Central memory CD8-positive, alpha-beta T cell (primary cell): ENCODE data around the gene CDS2.

Experiments
- ATAC-seq: fragments of 150-1000 bp; cut with Tn5 transposase; replicated peaks from 2 replicates; pipeline ENCODE4 v1.10.0; 2022; ENCODE audit warnings: mild to moderate bottlenecking, moderate FRiP score, moderate number of reproducible peaks; ENCODE audit not compliant: poor library complexity, severe bottlenecking; ENCODE audit errors: extremely low read depth
- DNase-seq, 2 donors: peaks; one replicate each; pipeline ENCODE4 v3.0.0; 2021; ENCODE audit warnings: low spot score in 2 of 2
- H3K27ac Mint-ChIP-seq: one replicate; pipeline ENCODE4 v1.8.0; 2022; ENCODE audit warnings: low read depth, mild to moderate bottlenecking, moderate library complexity, mixed read lengths
- H3K27me3 Mint-ChIP-seq: one replicate; pipeline ENCODE4 v1.8.0; 2022; ENCODE audit warnings: mixed read lengths
- H3K36me3 Mint-ChIP-seq: one replicate; pipeline ENCODE4 v1.8.0; 2022; ENCODE audit warnings: mild to moderate bottlenecking, moderate library complexity, mixed read lengths; ENCODE audit not compliant: insufficient read depth
- H3K4me1 Mint-ChIP-seq: one replicate; pipeline ENCODE4 v1.8.0; 2022; ENCODE audit warnings: mixed read lengths
- H3K4me3 Mint-ChIP-seq: one replicate; pipeline ENCODE4 v1.8.0; 2022; ENCODE audit warnings: mild to moderate bottlenecking, moderate library complexity, mixed read lengths
- H3K9me3 Mint-ChIP-seq: one replicate; pipeline ENCODE4 v1.8.0; 2022; ENCODE audit warnings: mixed read lengths

The CDS2 gene

DNA sequence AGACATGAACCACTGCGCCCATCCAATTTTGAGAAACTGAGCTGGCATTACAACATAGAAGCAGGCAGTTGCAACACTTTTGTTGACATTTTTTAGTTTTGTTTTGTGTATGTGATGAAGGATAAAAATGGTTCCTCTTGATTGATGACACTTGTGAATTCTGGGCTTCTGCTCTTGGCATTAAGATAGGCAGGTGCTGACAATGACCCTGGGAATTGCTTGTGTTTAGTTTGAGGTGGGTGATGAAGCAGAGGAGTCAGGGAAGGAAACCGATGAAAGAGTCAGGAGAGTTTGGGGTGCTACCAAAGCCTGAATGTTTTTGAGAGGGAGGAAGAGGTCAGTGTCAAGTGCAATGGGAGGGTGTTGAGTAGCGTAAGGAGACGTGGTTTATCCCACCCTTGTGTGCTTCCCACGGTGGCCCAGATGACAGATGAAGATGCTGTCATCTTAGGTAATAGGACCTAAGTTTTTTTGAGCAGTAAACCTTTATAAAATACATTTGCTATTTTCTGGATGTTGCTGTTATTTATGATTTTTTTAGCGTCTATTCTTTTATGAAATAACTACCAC is 19.4 kb downstream of the CDS2 start:
- Mint-ChIP-seq H3K4me1 (peaks cover 75% of the 10 kb centered on the region), H3K9me3 (no peaks in the 10 kb centered on the region), H3K4me3 (no peak overlapping the region), H3K36me3 (peaks cover 20% of the 10 kb centered on the region), H3K27ac (no peak overlapping the region), H3K27me3 (no peaks in the 10 kb centered on the region)
- DNase-seq, result no peak
- ATAC-seq, result no peak

DNA sequence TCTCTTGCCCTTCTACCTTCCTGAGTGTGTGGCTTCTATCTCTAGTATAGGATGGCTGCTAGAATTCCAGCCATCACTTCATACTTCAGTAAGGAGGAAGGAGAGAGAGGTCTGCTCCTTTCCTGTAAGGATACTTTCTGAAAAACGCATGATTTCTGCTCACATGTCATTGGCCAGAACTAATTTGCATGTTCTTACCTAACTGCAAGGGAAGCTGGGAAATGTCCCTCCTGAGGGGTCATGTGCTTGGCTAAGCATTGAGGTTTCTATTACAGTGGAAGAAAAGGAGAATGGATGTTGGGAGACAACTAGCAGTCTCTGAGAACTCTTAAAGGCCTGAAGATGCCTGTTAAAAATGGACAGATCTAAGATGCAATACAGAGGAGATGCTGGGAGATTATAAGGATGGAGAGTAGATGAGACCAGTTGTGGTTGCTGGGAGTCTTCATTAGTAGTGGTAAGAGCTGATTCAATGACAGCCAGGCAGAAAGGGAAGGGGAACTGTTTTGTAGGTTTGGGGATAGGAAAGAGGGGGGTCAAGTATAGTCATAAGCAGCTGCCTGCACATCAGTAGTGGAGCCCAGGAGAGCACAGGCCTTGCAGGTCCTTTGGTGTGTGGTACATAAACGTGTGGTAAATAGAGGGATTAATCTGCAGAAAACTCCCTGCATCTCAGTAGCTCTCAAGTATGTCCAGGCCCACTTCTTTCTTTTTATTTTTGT is 20.2 kb downstream of the CDS2 start:
- DNase-seq, result no peak
- Mint-ChIP-seq H3K27ac (no peak overlapping the region), H3K4me3 (no peak overlapping the region), H3K36me3 (peaks cover 17% of the 10 kb centered on the region), H3K27me3 (no peaks in the 10 kb centered on the region), H3K9me3 (no peaks in the 10 kb centered on the region), H3K4me1 (peaks cover 68% of the 10 kb centered on the region)
- no peak for ATAC-seq

- Mint-ChIP-seq H3K4me1 (peaks cover 83% of the 10 kb centered on the region), H3K9me3 (no peaks in the 10 kb centered on the region), H3K27ac (no peak overlapping the region), H3K27me3 (no peaks in the 10 kb centered on the region), H3K36me3 (peaks cover 9% of the 10 kb centered on the region), H3K4me3 (no peak overlapping the region)
- ATAC-seq, result no peak
- no peak for DNase-seq
These were observed 21.8 kb downstream of the CDS2 start for GRCh38 chr20:5148581-5148980.

DNA sequence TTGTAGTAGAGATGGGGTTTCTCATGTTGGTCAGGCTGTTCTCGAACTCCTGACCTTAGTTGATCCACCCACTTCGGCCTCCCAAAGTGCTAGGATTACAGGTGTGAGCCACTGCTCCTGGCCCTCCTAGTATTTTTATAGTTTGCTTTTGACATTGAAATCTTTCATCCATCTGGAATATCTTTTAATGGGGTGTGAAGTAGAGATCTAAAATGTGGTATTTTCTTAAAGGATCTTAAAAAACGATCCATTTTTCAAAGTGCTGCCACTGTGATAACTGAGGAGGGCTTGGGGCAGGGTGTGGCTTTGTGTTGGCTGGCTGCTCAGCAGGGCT is 23.1 kb downstream of the CDS2 start:
- H3K27ac Mint-ChIP-seq, result no peak overlapping the region
- H3K27me3 Mint-ChIP-seq, result no peaks in the 10 kb centered on the region
- no peak overlapping the region for H3K4me3 Mint-ChIP-seq
- H3K4me1 Mint-ChIP-seq, result peaks cover 81% of the 10 kb centered on the region
- no peak for ATAC-seq
- DNase-seq, result no peak
- no peaks in the 10 kb centered on the region for H3K9me3 Mint-ChIP-seq
- peaks cover 15% of the 10 kb centered on the region for H3K36me3 Mint-ChIP-seq

DNA sequence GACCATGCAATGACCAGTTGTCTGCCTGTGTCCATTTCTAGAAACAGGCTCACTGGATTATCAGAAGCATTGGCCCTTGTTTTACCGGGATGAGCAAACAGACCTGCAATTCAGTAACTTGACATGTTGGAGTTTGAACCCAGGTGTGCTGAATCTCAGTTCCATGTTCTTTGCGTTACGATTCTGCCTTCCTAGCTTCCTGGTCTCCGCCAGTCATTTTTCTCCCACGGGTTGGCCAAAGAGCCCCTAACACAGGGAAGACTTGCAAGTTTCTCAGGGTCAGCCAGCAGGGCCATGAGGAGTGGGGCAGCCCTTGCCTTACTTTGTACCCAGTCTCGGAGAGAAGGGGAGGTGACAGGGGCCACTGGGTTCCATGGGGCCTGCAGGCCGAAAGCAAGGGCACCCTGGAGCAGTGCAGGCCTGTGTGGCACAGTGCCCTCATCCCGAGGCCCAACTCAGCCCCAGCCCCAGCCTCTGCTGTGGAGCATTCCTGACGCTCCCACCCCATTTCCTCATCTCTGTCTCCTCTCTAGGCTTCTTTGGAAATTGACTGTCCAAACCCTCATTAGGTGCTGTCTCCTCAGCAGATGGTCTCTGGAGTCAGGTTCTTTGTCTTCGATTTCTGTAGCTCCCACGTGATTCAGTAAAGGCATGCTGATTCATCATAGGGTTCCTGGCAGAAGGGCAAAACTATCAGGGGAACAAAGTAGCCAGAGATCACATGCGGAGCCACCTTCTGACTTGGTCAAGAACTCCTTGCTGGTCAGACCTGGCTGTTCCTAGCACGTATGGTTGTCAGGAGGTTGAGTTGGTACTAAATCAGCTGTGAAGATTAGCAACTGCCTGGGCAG is 23.6 kb downstream of the CDS2 start:
- H3K27ac Mint-ChIP-seq, result no peak overlapping the region
- H3K4me3 Mint-ChIP-seq, result no peak overlapping the region

DNA sequence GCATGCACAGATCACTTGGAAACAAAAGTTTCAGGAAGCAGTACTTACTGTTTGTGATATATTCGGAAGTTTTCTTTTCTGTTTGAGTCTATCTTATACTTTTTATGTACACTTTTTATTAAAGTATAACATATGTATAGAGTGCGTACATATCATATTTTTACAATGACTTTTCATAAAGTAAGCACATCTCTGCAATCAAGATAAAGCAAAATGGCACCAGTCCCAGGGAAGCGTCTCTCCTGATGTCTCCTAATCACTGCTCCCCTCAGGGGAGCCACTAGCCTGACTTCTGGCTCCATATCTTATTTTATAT is 26.3 kb downstream of the CDS2 start:
- H3K36me3 Mint-ChIP-seq, result peaks cover 12% of the 10 kb centered on the region
- H3K4me1 Mint-ChIP-seq, result peaks cover 75% of the 10 kb centered on the region
- H3K4me3 Mint-ChIP-seq, result no peak overlapping the region
- no peaks in the 10 kb centered on the region for H3K9me3 Mint-ChIP-seq
- H3K27ac Mint-ChIP-seq, result no peak overlapping the region
- DNase-seq (no peak), ATAC-seq (no peak)
- H3K27me3 Mint-ChIP-seq, result no peaks in the 10 kb centered on the region

More for the DNA sequence above, 23.6 kb downstream of the CDS2 start:
- DNase-seq (no peak), ATAC-seq (no peak)
- Mint-ChIP-seq H3K4me1 (peaks cover 80% of the 10 kb centered on the region), H3K27me3 (no peaks in the 10 kb centered on the region), H3K36me3 (peaks cover 15% of the 10 kb centered on the region), H3K9me3 (no peaks in the 10 kb centered on the region)

GRCh38 chr20:5153612-5154542 is 27.1 kb downstream of the CDS2 start:
- H3K4me1 Mint-ChIP-seq, result peaks cover 68% of the 10 kb centered on the region
- no peak for ATAC-seq
- no peak overlapping the region for H3K27ac Mint-ChIP-seq

GRCh38 chr20:5154543-5154925 is 27.7 kb downstream of the CDS2 start:
- DNase-seq (no peak), ATAC-seq (no peak)
- H3K4me3 Mint-ChIP-seq, result no peak overlapping the region
- no peak overlapping the region for H3K27ac Mint-ChIP-seq
- peaks cover 9% of the 10 kb centered on the region for H3K36me3 Mint-ChIP-seq
- H3K27me3 Mint-ChIP-seq, result no peaks in the 10 kb centered on the region
- no peaks in the 10 kb centered on the region for H3K9me3 Mint-ChIP-seq
- peaks cover 62% of the 10 kb centered on the region for H3K4me1 Mint-ChIP-seq

More at GRCh38 chr20:5153612-5154542, 27.1 kb downstream of the CDS2 start:
- DNase-seq, result no peak
- Mint-ChIP-seq H3K27me3 (no peaks in the 10 kb centered on the region), H3K4me3 (no peak overlapping the region), H3K36me3 (peaks cover 10% of the 10 kb centered on the region), H3K9me3 (no peaks in the 10 kb centered on the region)

GRCh38 chr20:5155404-5155803 is 28.6 kb downstream of the CDS2 start:
- DNase-seq, result no peak
- Mint-ChIP-seq H3K4me1 (peaks cover 55% of the 10 kb centered on the region), H3K36me3 (peaks cover 8% of the 10 kb centered on the region), H3K9me3 (no peaks in the 10 kb centered on the region), H3K4me3 (no peak overlapping the region), H3K27me3 (no peaks in the 10 kb centered on the region), H3K27ac (no peak overlapping the region)
- ATAC-seq, result no peak

GRCh38 chr20:5156675-5157448 is 30.1 kb downstream of the CDS2 start:
- H3K27me3 Mint-ChIP-seq, result no peaks in the 10 kb centered on the region
- H3K27ac Mint-ChIP-seq, result peak overlapping the region; percentile 7
- peaks cover 10% of the 10 kb centered on the region for H3K36me3 Mint-ChIP-seq
- H3K4me3 Mint-ChIP-seq, result no peak overlapping the region
- H3K9me3 Mint-ChIP-seq, result no peaks in the 10 kb centered on the region
- ATAC-seq (no peak), DNase-seq (no peak)
- H3K4me1 Mint-ChIP-seq, result peaks cover 60% of the 10 kb centered on the region

- no peak for ATAC-seq
- Mint-ChIP-seq H3K27ac (no peak overlapping the region), H3K4me3 (no peak overlapping the region), H3K9me3 (no peaks in the 10 kb centered on the region), H3K4me1 (peaks cover 55% of the 10 kb centered on the region), H3K36me3 (peaks cover 4% of the 10 kb centered on the region), H3K27me3 (no peaks in the 10 kb centered on the region)
- no peak for DNase-seq
These were observed 33.1 kb downstream of the CDS2 start for GRCh38 chr20:5159928-5160327.

GRCh38 chr20:5160882-5161281 is 34.1 kb downstream of the CDS2 start:
- peaks cover 4% of the 10 kb centered on the region for H3K36me3 Mint-ChIP-seq
- H3K9me3 Mint-ChIP-seq, result no peaks in the 10 kb centered on the region
- H3K4me3 Mint-ChIP-seq, result no peak overlapping the region
- H3K27ac Mint-ChIP-seq, result no peak overlapping the region
- DNase-seq, result no peak
- ATAC-seq, result no peak
- H3K4me1 Mint-ChIP-seq, result peaks cover 54% of the 10 kb centered on the region
- H3K27me3 Mint-ChIP-seq, result no peaks in the 10 kb centered on the region
